Measurements from ENCODE around the gene USP43.
"Not testable (repeated sequence)": the region's sequence is repeated elsewhere in the genome, so short reads cannot be mapped to it uniquely, and the experiment has no call there.

Gene USP43

DNA sequence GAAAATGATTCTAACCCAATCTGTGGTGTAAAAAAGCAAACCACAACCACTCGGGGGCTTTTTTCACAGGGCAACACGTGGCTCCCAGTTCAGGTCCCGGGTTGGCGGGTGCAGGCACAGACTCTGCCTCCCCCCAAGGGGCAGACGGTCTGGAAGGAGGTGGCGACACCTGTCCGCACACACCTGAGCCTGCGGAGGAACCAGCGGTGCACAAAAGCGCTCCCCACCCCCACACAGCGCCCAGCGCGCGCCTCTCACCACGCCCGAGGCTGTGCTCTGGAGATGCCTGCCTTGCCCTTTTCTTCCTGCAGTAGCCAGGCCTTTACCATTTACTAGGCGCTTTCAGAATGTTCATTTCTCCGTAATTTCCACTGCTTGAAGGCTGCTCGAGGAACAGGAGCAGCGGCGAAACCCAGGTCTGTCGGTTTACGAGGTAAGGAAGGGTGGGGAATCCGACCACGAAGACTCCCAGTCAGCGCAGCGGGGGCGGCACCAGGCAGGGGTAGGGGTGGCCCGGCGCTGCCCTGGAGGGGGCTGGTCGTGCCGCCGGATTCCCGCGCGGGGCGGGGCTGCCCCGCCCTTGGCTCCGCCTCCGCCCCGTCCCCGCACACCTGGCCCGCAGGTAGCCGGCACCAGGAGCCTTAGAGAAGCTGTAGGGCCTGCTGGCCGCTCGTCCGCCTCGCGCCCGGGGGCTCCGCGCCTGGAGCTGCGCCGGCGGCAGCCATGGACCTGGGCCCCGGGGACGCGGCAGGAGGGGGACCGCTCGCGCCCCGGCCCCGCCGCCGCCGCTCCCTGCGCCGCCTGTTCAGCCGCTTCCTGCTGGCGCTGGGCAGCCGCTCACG lies at the start of gene USP43:
TSS of gene USP43 (plus strand) at position 608 of the 842 bp plus-strand sequence. CDS start at position 724, 116 bp downstream.
- peak; percentile 70 for DNase-seq

DNA sequence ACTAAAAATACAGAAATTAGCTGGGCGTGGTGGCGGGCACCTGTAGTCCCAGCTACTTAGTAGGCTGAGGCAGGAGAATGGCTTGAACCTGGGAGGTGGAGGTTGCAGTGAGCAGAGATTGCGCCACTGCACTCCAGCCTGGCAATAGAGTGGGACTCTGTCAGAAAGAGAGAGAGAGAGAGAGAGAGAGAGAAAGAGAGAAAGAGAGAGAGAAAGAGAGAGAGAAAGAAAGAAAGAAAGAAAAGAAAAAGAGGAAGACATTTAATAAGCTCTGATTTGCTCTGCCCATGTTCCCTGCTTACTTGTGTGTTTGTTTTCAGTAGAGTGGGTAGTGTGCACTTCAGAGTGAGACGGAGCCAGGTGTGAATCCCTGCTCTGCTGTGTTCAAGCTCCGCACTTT lies 47.7 kb upstream of the USP43 start:
- DNase-seq = not testable (repeated sequence)

- DNase-seq = no peak
These were observed 46.7 kb upstream of the USP43 start for GRCh38 chr17:9598661-9599060.

DNA sequence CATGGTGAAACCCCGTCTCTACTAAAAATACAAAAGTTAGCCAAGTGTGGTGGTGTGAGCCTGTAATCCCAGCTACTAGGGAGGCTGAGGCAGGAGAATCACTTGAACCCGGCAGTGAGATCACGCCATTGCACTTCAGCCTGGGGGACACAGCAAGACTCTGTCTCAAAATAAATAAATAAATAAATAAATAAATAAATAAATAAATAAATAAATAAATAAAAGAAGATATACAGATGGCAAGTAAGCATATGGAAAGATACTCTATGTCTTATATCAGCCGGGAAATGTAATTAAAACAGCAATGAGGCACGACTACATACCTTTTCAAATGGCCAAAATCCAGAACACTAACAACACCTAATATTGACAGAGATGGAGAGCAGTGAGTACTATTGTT lies 40.7 kb upstream of the USP43 start:
- not testable (repeated sequence) for DNase-seq

DNA sequence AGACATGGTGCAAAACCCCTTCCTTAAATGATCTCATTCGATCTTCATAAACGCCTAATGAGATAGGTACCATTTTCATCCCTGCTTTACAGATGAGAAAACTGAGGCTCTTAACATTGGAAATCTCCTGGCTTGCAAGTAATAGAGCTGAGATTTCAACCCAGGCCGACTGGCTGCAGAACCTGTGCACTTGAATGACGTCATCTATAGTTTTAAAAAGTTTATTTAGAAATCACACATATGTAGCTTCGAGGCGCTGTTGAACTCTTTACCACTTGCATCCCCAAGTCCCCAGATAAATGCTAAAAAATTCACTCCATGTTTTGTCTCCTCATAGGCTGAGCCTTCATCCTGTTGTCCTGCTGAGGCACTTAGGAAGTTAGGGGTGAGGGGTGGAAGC lies 38.9 kb upstream of the USP43 start:
- DNase-seq = no peak

- DNase-seq = not testable (repeated sequence)
These were observed 38.3 kb upstream of the USP43 start for GRCh38 chr17:9607058-9607457.

DNA sequence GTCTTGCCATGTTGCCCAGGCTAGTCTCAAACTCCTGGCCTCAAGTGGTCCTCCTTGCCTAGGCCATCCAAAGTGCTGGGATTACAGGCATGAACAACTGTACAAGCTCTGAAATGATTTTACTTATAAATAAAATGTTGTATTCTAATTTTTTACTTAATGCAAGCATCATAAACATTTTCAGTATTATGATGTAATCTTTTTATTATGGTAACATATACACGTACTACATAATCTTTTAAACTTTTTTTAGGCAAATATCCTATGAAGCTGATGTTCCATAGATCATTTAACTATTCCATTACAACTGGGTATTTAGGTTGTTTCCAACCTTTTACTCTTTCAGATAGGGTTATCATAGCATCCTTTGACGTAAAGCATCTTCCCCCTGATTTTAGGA lies 33.8 kb upstream of the USP43 start:
- DNase-seq = no peak

GRCh38 chr17:9612006-9612405 lies 33.3 kb upstream of the USP43 start:
- DNase-seq = no peak

DNA sequence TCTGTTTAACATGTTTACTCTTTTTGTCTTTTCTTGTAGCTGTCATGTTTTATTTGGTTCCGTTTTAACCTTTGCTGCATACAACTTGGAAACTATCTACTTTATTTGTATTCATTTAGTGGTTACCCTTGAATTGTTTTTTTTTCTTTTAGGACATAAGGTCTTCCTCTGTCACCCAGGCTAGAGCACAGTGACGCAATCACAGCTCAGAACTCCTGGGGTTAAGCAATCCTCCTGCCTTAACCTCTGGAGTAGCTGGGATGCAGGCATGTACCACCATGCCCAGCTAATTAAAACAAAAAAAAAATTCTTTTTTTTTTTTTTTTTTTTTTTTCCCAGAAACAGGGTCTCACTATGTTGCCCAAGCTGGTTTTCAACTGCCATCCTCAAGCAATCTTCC lies 29.8 kb upstream of the USP43 start:
- DNase-seq = no peak

DNA sequence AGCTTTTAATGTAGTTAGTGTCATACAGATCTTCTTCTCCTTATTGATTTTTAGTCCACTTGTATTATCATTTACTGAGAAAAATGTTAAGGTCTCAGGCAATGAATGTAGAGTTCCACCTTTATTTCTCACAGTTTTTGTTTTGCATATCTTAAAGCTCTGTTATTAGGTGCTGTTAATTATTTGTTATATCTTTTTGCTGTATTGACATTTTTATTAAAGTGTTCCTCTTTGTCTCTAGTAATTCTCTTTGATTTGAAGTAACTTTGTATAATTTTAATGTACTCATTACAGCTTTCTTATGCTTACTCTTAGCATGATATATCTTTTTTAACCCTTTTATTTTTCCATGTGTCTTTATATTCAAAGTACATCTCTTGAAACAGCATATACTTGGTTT lies 22.4 kb upstream of the USP43 start:
- DNase-seq = no peak

GRCh38 chr17:9628509-9628908 lies 16.8 kb upstream of the USP43 start:
- DNase-seq = no peak

DNA sequence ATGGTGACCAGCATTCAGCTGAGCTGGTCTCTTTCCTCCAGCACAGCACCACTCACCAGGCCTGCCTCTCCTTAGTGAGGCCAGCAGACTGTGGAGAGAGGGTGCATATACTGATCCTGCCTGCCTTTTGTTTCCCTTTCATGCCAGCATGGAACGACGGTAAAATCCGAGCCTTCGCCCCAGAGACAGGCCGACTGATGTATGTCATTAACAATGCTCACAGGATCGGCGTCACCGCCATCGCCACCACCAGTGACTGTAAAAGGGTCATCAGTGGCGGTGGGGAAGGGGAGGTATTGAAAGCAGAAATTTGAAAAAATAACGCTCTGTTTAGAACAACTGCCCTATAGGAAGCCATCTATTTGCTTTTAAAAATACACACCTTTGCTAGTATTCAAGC lies 12.6 kb upstream of the USP43 start:
- DNase-seq = no peak

GRCh38 chr17:9635340-9635739 lies 10.0 kb upstream of the USP43 start:
- DNase-seq = no peak

DNA sequence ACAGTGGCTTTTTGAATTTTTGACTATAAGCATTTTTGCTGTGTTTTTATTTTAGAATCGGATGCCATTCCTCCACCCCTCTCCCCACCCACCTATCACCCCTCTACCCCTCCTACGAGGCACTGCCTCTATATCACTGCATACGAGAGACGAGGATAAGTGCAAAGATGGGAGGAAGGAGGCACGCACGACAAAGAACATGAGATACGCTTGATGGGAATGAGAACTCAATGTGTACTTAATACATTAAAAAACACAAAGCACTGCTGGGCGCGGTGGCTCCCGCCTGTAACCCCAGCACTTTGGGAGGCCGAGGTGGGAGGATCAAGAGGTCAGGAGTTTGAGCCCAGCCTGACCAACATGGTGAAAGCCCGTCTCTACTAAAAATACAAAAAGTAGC lies 8.8 kb upstream of the USP43 start:
- DNase-seq = no peak

DNA sequence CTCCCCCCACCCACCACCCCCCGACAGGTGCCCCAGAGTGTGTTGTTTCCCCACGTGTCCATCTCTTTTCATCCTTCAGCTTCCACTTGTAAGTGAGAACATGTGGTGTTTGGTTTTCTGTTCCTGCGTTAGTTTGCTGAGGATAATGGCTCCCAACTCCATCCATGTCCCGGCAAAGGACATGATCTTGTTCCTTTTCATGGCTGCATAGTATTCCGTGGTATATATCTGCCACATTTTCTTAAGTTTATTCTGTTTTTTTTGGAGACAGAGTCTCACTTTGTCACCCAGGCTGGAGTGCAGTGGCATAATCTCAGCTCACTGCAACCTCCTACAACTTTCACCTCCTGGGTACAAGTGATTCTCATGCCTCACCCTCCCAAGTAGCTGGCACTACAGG lies 4.9 kb upstream of the USP43 start:
- not testable (repeated sequence) for DNase-seq

DNA sequence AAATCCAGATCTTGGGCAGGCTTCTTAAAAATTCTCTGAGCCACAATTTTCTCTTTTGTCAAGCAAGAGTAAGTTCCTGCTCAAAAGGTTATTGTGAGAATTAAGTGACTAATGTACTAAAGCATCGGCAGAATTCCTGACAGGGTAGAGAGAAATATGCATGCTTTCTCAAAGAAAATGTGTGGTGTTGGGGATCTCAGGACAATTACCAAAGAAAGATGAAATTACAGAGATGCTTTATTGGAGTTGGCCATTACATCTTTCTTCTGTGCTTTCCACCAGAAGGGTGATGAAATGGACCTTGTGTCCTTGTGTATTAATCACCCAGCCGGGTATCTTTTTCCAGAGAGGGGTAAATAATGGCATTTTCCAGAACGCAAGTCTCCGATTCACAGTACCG lies 1.7 kb upstream of the USP43 start:
- no peak for DNase-seq

- DNase-seq = peak; percentile 70
These were observed 681 bp downstream of the USP43 start for GRCh38 chr17:9645851-9646545.

DNA sequence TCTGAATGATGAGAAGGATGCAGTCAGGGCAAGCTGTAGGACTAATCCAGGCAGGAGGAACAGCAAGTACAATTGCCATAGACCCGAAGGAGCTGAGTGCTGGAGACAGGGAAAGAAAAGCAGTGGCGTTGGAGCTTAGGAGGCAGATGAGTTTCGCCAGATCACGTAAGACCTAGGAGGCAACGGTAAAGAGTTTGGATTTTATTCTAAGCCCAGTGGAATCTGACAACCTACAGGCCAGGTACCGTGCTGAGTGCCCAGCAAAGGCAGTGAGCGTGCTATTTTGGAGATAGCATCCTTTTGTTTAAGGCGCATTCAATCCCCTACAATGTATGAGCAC lies 1.2 kb downstream of the USP43 start:
- no peak for DNase-seq

DNA sequence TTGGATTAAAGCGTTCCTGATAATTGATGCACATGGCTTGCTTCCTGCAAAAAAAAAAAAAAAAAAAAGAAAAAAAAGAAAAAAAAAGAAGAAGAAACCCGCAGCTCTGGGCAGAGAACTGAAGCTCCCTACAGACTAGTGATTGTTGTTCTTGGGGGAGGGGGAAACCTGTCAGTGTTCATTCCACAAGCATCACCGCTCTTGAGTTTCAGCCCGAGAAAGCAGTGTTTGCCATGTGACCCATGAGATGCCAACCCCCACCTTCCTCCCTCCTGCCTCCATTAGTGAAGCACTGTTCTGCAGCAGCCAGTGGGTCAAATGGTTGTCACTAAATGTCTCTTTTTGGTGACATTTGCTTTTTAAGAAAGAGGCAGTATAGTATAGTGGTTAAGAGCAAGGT lies 1.7 kb downstream of the USP43 start:
- DNase-seq = no peak

GRCh38 chr17:9648521-9649110 lies 3.3 kb downstream of the USP43 start:
- no peak for DNase-seq

GRCh38 chr17:9658593-9659211 lies 13.4 kb downstream of the USP43 start:
- no peak for DNase-seq

DNA sequence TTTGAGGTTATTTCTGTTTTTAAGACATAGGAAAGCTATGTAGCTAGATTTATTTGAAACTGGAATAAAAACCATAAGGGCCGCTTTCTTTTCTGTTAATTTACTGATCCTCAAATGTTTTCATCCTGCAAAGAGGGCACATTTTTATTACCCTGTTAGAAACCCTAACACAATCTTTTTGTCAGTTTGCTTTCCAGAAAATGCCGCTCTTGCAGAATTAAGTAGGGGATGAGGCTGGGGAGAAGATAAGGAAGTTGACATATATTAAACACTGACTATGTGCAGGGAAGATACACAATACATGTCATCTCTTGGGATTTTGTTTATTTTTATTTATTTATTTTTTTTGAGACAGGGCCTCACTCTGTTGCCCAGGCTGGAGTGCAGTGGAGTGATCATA lies 15.7 kb downstream of the USP43 start:
- no peak for DNase-seq

GRCh38 chr17:9663511-9663910 lies 18.2 kb downstream of the USP43 start:
- DNase-seq = not testable (repeated sequence)

Measured in hematopoietic multipotent progenitor cell treated with erythropoietin and hydrocortisone succinate and interleukin-3 and kit ligand, for 6 days (in vitro differentiated cells).